HepG2 (cell line): ENCODE data around the gene SNRNP200. TPM values are rescaled to one million over a fixed set of nuclear protein-coding genes. Genes with fewer than 3 reads are reported as not detected.

Experiments used
- ATAC-seq: fragments of 200-7000 bp; cut with Tn5 transposase; 3 replicates; pipeline ENCODE4 v1.9.1; 2020; ENCODE audit warnings: mild to moderate bottlenecking, moderate library complexity
- BruUV-seq: library from RNA; stranded (reverse); fragments of 400-500 nt; replicated peaks from 2 replicates; lab custom pipeline; 2021; lab: Mats Ljungman, UMichigan
- CTCF ChIA-PET: fragments of 300-600 bp; formaldehyde crosslinking; extraction: SDS; loops from one replicate; lab custom pipeline; 2021; ENCODE audit warnings: low total read pairs, inconsistent platforms, low intra/inter-chr PET ratio; lab: Yijun Ruan, JAX
- POLR2A ChIA-PET: fragments of 350-600 bp; sonication (Branson Sonifier 250); formaldehyde crosslinking; loops from one replicate; lab custom pipeline; 2020; ENCODE audit warnings: antibody characterized with exemption, inconsistent platforms; lab: Yijun Ruan, JAX
- DNase-seq: peaks from one replicate; pipeline ENCODE4 v3.0.0-alpha.2; 2015; ENCODE audit warnings: low spot score
- FAIRE-seq: peaks from 3 replicates; lab custom pipeline; 2011; peaks lifted over from hg19 to GRCh38; lab: Jason Lieb, UNC
- H2AFZ ChIP-seq: one replicate; pipeline ENCODE4 v1.6.1; 2011; ENCODE audit warnings: low read length, inconsistent platforms
- H3K27ac ChIP-seq: fragments of 300-600 bp; 3 replicates; pipeline ENCODE4 v1.8.0; 2011; ENCODE audit warnings: mixed run types, mild to moderate bottlenecking, mixed read lengths, low read length, inconsistent platforms; ENCODE audit not compliant: insufficient read depth; ENCODE audit errors: extremely low read length
- H3K27me3 ChIP-seq, 2 experiments: fragments of 200-600 bp in 1 of 2; 2 replicates in 1 of 2; 3 replicates in 1 of 2; pipeline versions ENCODE4 v1.6.0 to v1.8.0; 2011; ENCODE audit warnings: low read length in 2 of 2, mild to moderate bottlenecking in 2 of 2, moderate library complexity in 2 of 2, inconsistent platforms in 1 of 2; ENCODE audit not compliant: insufficient read depth in 2 of 2, control insufficient read depth in 1 of 2
- H3K36me3 ChIP-seq, 2 experiments: fragments of 200-600 bp in 1 of 2; replicated peaks in 1 of 2; 2 replicates in 1 of 2; 3 replicates in 1 of 2; pipeline versions ENCODE4 v1.5.1 to v1.8.0; 2011; ENCODE audit warnings: low read length in 2 of 2, inconsistent platforms in 1 of 2; ENCODE audit not compliant: insufficient read depth in 2 of 2, control insufficient read depth in 1 of 2
- H3K4me1 ChIP-seq: 2 replicates; pipeline ENCODE4 v1.5.1; 2012; ENCODE audit warnings: low read length, inconsistent platforms; ENCODE audit not compliant: insufficient read depth
- H3K4me2 ChIP-seq: 2 replicates; pipeline ENCODE4 v1.6.0; 2011; ENCODE audit warnings: low read depth, low read length, inconsistent platforms
- H3K4me3 ChIP-seq, 3 experiments: fragments of 200-600 bp in 1 of 3; sonication (generic), shearing (Covaris generic) in 1 of 3; replicated peaks in 1 of 3; 2 replicates each; pipeline ENCODE4 v1.5.1; 2011 to 2016; ENCODE audit warnings: low read length in 3 of 3, inconsistent platforms in 2 of 3, low read depth in 2 of 3, mild to moderate bottlenecking in 2 of 3, control low read depth in 1 of 3, mixed read lengths in 1 of 3; ENCODE audit not compliant: insufficient read depth in 1 of 3
- H3K79me2 ChIP-seq: one replicate; pipeline ENCODE4 v1.6.1; 2011; ENCODE audit warnings: low read length, inconsistent platforms; ENCODE audit not compliant: insufficient read depth
- H3K9ac ChIP-seq: 2 replicates; pipeline ENCODE4 v1.6.0; 2011; ENCODE audit warnings: mild to moderate bottlenecking, low read depth, low read length, inconsistent platforms; ENCODE audit not compliant: insufficient read depth
- H3K9me3 ChIP-seq: 2 replicates; pipeline ENCODE4 v1.5.1; 2012; ENCODE audit warnings: mild to moderate bottlenecking, low read length
- H4K20me1 ChIP-seq: 2 replicates; pipeline ENCODE4 v1.6.0; 2011; ENCODE audit warnings: inconsistent platforms, mild to moderate bottlenecking, low read length, moderate library complexity; ENCODE audit not compliant: insufficient read depth
- CREB3 ChIP-seq: sonication (generic); formaldehyde crosslinking; IDR thresholded peaks from 2 replicates; pipeline ENCODE4 v1.5.0; 2020; ENCODE audit warnings: missing genetic modification reagents
- E2F5 ChIP-seq: sonication (generic); formaldehyde crosslinking; conservative IDR thresholded peaks from 2 replicates; pipeline ENCODE4 v1.4.0; 2020; ENCODE audit warnings: missing genetic modification reagents
- GLMP ChIP-seq: sonication (generic); formaldehyde crosslinking; IDR thresholded peaks from 2 replicates; pipeline ENCODE4 v1.9.0; 2021; ENCODE audit warnings: missing genetic modification reagents, mild to moderate bottlenecking, borderline replicate concordance
- MTF1 ChIP-seq: sonication (generic); formaldehyde crosslinking; IDR thresholded peaks from 2 replicates; pipeline ENCODE4 v1.5.0; 2020; ENCODE audit warnings: missing genetic modification reagents
- POGZ ChIP-seq: sonication (generic); formaldehyde crosslinking; IDR thresholded peaks from 2 replicates; pipeline ENCODE4 v1.4.0; 2020; ENCODE audit warnings: mild to moderate bottlenecking, missing genetic modification reagents
- SP5 ChIP-seq: IDR thresholded peaks from 2 replicates; pipeline ENCODE4 v1.6.1; 2016; ENCODE audit warnings: low read depth, borderline replicate concordance
- TAF1 ChIP-seq: sonication (generic); formaldehyde crosslinking; IDR thresholded peaks from 2 replicates; pipeline ENCODE4 v1.4.0; 2020; ENCODE audit warnings: missing genetic modification reagents
- ZBTB38 ChIP-seq: sonication (generic); formaldehyde crosslinking; IDR thresholded peaks from 2 replicates; pipeline ENCODE4 v1.5.1; 2020; ENCODE audit warnings: mild to moderate bottlenecking, missing genetic modification reagents
- ZNF20 ChIP-seq: sonication (generic); formaldehyde crosslinking; IDR thresholded peaks from 2 replicates; pipeline ENCODE4 v1.4.0; 2020; ENCODE audit warnings: mild to moderate bottlenecking, moderate library complexity, missing genetic modification reagents
- ZNF232 ChIP-seq: sonication (generic); formaldehyde crosslinking; IDR thresholded peaks from 2 replicates; pipeline ENCODE4 v1.4.0; 2020; ENCODE audit warnings: missing genetic modification reagents, borderline replicate concordance
- ZNF235 ChIP-seq: sonication (generic); formaldehyde crosslinking; IDR thresholded peaks from 2 replicates; pipeline ENCODE4 v1.8.1; 2023; ENCODE audit warnings: mild to moderate bottlenecking, missing genetic modification reagents, borderline replicate concordance
- ZNF24 ChIP-seq: fragments of 450-650 bp; IDR thresholded peaks from 2 replicates; pipeline ENCODE4 v1.6.1; 2017; ENCODE audit warnings: antibody characterized with exemption, mild to moderate bottlenecking
- ZNF350 ChIP-seq: sonication (generic); formaldehyde crosslinking; IDR thresholded peaks from 2 replicates; pipeline ENCODE4 v1.4.0; 2020; ENCODE audit warnings: mild to moderate bottlenecking, low read depth, missing genetic modification reagents, borderline replicate concordance
- ZNF710 ChIP-seq: sonication (generic); formaldehyde crosslinking; IDR thresholded peaks from 2 replicates; pipeline ENCODE4 v1.5.0; 2020; ENCODE audit warnings: mild to moderate bottlenecking, missing genetic modification reagents, borderline replicate concordance
- ZNF775 ChIP-seq: sonication (generic); formaldehyde crosslinking; IDR thresholded peaks from 2 replicates; pipeline ENCODE4 v1.4.0; 2020; ENCODE audit warnings: missing genetic modification reagents, mild to moderate bottlenecking, moderate library complexity, borderline replicate concordance
- WGBS: methylation state at CpG from one replicate; pipeline ENCODE4 v1.1.6; 2017; ENCODE audit warnings: low lambda C conversion rate; 5-methylcytosine and 5-hydroxymethylcytosine counted together
- in situ Hi-C: cut with HindIII; loops from 2 replicates; pipeline ENCODE4 v1.10.0; 2017; ENCODE audit warnings: low pct_unique_long_range_greater_than_20kb; ENCODE audit not compliant: extremely low pct_ligation_motif_present
- intact Hi-C: fragments of 100-400 bp; cut with micrococcal nuclease; formaldehyde crosslinking; loops from one replicate; pipeline ENCODE4 v1.10.0; 2022; ENCODE audit not compliant: unreplicated experiment
- polyA plus RNA-seq, 8 experiments: library from polyadenylated mRNA; depleted of rRNA in 3 of 8; stranded (reverse) in 7 of 8; unstranded in 1 of 8; fragments of >200 nt; fragmentation: Illumina TruSeq in 4 of 8; extraction: Trizol in 4 of 8; gene quantifications; 2 replicates each; pipeline versions ENCODE4 v1.2.1 to v1.2.3, GENCODE V29; 2011 to 2016; ENCODE audit warnings: low read depth in 4 of 8, missing spikeins in 1 of 8, mixed read lengths in 1 of 8; ENCODE audit not compliant: insufficient read depth in 1 of 8
- total RNA-seq, 5 experiments: library from RNA; depleted of rRNA; stranded (reverse); fragments of >200 nt; fragmentation: Illumina TruSeq; extraction: Trizol; gene quantifications; 2 replicates each; pipeline ENCODE4 v1.2.3, GENCODE V29; 2016; ENCODE audit warnings: low read depth in 1 of 5
- TF ChIP-seq, protein P1 (sequence below): sonication (generic); formaldehyde crosslinking; IDR thresholded peaks from 2 replicates; pipeline ENCODE4 v1.4.0; 2020; ENCODE audit warnings: missing genetic modification reagents

SNRNP200 gene
- total and polyA plus RNA-seq, 2 of the 13 experiments (the other 11 are each of a cell fraction or from before 2014, with no cell fraction given) = 99.0 to 232 TPM

DNA sequence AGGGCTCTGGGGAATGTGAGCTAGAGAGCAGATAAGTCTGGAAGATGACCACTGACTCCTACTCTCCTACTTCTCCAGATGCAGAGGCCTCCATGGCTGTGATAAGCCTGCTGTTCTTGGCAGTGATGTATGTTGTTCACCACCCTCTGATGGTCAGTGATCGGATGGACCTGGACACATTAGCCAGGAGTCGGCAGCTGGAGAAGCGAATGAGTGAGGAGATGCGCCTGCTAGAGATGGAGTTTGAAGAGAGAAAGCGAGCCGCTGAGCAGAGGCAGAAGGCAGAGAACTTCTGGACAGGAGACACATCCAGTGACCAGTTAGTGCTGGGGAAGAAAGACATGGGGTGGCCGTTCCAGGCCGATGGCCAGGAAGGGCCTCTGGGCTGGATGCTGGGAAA, 21.2 kb upstream of the SNRNP200 start (continued):
- TF ChIP-seq E2F5 (CRISPR knock-in tag) = no peak
- TF ChIP-seq POGZ (CRISPR knock-in tag) = no peak
- TF ChIP-seq SP5 (CRISPR knock-in tag) = no peak
- no peak for TF ChIP-seq MTF1
- no peak for TF ChIP-seq ZNF24
- no peak for TF ChIP-seq GLMP (CRISPR knock-in tag)
- TF ChIP-seq ZNF20 (CRISPR knock-in tag) = no peak

DNA sequence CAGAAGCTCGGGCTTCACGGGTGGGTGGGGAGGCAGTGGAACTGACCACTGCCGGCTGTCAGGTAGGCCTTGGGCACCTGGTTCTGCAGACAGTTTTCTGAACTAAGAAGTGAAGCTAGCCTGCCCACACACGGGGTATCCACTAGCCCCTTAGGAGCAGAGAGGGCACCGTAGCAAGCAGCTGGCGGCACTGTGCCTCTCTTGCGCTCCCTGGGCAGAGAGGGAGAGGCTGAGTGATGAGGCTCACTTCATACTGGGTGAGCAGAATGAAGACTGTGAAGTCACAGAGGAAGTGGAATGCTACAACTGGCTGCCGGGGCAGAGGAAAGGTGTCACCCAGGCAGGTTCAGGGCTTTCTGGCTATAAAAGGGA, 20.5 kb upstream of the SNRNP200 start:
- H3K79me2 ChIP-seq = no peaks in the 10 kb centered on the region
- no peaks in the 10 kb centered on the region for H4K20me1 ChIP-seq
- CTCF ChIA-PET = no interaction called here
- H3K36me3 ChIP-seq = peaks cover 5 to 15% of the 10 kb centered on the region in 2 experiments; a peak in 4 of 5 replicates
- no peaks in the 10 kb centered on the region for H3K9me3 ChIP-seq
- FAIRE-seq (no peak), DNase-seq (no peak), ATAC-seq (peak; percentile 22)
- peak overlapping the region; percentile 59 for H3K9ac ChIP-seq
- no peak overlapping the region for H3K27ac ChIP-seq
- POLR2A ChIA-PET = interaction anchor here (1.2 to 3.6 kb wide), 5 partner anchors 9 to 65 kb away, joined by 3 to 43 read pairs (median 7); partner anchors contain the start of genes NCAPH and SNRNP200
- no TSS peak for BruUV-seq
- peaks cover 7 to 23% of the 10 kb centered on the region in 2 experiments; a peak in 4 of 5 replicates for H3K27me3 ChIP-seq
- peaks cover 46% of the 10 kb centered on the region for H3K4me1 ChIP-seq
- H3K4me3 ChIP-seq = peak overlapping the region; percentile 73 to 77 (median 76)
- peak overlapping the region; percentile 9 for H2AFZ ChIP-seq
- WGBS = 26% methylated on average over 8 of the region's 8 CpGs
- peak overlapping the region; percentile 86 for H3K4me2 ChIP-seq
- in situ Hi-C loops (no loop called here), intact Hi-C loops (loop anchor here (1.0 to 10.0 kb wide), 2 partner anchors 21 to 121 kb away; partner anchors contain the start of genes SNRNP200 and STARD7)
- TF ChIP-seq ZNF350 (CRISPR knock-in tag) = peak; percentile 5; the same call in 1 of the 2 replicates
- no peak for TF ChIP-seq ZNF775 (CRISPR knock-in tag)
- 0 out of 2 replicates have a peak, but pooled peaks have one; percentile 20 for TF ChIP-seq ZNF235
- TF ChIP-seq TAF1 (CRISPR knock-in tag) = 0 out of 2 replicates have a peak, but pooled peaks have one; percentile 3
- TF ChIP-seq ZBTB38 (CRISPR knock-in tag) = peak; percentile 5; the same call in 1 of the 2 replicates
- 0 out of 2 replicates have a peak, but pooled peaks have one; percentile 50 for TF ChIP-seq ZNF710 (CRISPR knock-in tag)
- TF ChIP-seq, protein P1, sequence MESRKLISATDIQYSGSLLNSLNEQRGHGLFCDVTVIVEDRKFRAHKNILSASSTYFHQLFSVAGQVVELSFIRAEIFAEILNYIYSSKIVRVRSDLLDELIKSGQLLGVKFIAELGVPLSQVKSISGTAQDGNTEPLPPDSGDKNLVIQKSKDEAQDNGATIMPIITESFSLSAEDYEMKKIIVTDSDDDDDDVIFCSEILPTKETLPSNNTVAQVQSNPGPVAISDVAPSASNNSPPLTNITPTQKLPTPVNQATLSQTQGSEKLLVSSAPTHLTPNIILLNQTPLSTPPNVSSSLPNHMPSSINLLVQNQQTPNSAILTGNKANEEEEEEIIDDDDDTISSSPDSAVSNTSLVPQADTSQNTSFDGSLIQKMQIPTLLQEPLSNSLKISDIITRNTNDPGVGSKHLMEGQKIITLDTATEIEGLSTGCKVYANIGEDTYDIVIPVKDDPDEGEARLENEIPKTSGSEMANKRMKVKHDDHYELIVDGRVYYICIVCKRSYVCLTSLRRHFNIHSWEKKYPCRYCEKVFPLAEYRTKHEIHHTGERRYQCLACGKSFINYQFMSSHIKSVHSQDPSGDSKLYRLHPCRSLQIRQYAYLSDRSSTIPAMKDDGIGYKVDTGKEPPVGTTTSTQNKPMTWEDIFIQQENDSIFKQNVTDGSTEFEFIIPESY (CRISPR knock-in tag) = peak; percentile 66; the same call in 1 of the 2 replicates
- TF ChIP-seq ZNF232 = no peak
- TF ChIP-seq CREB3 (CRISPR knock-in tag) = no peak
